Measurements from ENCODE around the gene DNAH11. TPM values are rescaled to one million over a fixed set of nuclear protein-coding genes. Genes with fewer than 3 reads are reported as not detected.

Gene DNAH11
- total and polyA plus RNA-seq, 3 donors from 2014 or later: 4.9 to 19.3 (median 14.2) TPM

- DNase-seq: no peak
- WGBS, 2 donors: 19 to 32% methylated on average over 5 of the region's 5 CpGs
- no peaks in the 10 kb centered on the region for H3K36me3 ChIP-seq (ENCODE audit: low read depth, missing control alignments)
- H3K27me3 ChIP-seq: no peaks in the 10 kb centered on the region
- H3K27ac ChIP-seq: no peak overlapping the region
- intact Hi-C loops (cut with DNase I; ENCODE audit: low total_unique reads): no loop called here
- TF ChIP-seq POLR2A (IDR thresholded peaks at IDR 0.05) (no peak), CTCF (IDR thresholded peaks at IDR 0.05) (no peak)
- no peaks in the 10 kb centered on the region for H3K9me3 ChIP-seq
- H3K4me3 ChIP-seq: no peak overlapping the region
- H3K4me1 ChIP-seq: no peaks in the 10 kb centered on the region
These were observed 229.2 kb downstream of the DNAH11 start for GRCh38 chr7:21771906-21772610.

DNA sequence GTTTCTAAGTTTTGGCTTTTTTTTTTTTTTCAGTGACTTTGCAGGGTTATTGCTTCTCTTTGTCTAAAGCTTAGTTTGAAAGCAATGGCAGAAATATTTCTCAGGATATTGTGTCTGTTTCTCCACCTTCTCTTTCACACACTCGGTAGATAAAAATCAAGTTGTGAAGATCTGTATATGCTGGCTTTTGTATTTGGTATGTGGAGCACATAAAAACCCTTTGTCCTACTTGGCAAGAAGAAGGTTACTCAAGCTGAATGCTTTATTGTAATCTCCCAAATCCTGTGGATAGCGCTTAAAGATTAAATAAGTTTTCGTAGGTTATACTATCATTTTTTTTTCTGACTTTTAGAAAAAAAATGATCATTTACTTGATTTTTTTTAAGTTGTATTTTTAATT lies 230.5 kb downstream of the DNAH11 start:
- H3K4me1 ChIP-seq: no peaks in the 10 kb centered on the region
- TF ChIP-seq POLR2A (IDR thresholded peaks at IDR 0.05) (no peak), CTCF (IDR thresholded peaks at IDR 0.05) (no peak)
- H3K36me3 ChIP-seq (ENCODE audit: low read depth, missing control alignments): no peaks in the 10 kb centered on the region
- intact Hi-C loops (cut with DNase I; ENCODE audit: low total_unique reads): no loop called here
- no peak for DNase-seq
- no peak overlapping the region for H3K27ac ChIP-seq
- WGBS, 2 donors: 74 to 81% methylated on average over 3 of the region's 3 CpGs
- no peak overlapping the region for H3K4me3 ChIP-seq
- no peaks in the 10 kb centered on the region for H3K9me3 ChIP-seq
- no peaks in the 10 kb centered on the region for H3K27me3 ChIP-seq

- no peak for TF ChIP-seq POLR2A (IDR thresholded peaks at IDR 0.05)
- no peak for TF ChIP-seq CTCF (IDR thresholded peaks at IDR 0.05)
- DNase-seq: no peak
- Histone ChIP-seq H3K9me3 (no peaks in the 10 kb centered on the region), H3K36me3 (ENCODE audit: low read depth, missing control alignments) (no peaks in the 10 kb centered on the region), H3K4me1 (no peaks in the 10 kb centered on the region), H3K27me3 (no peaks in the 10 kb centered on the region), H3K27ac (no peak overlapping the region), H3K4me3 (no peak overlapping the region)
- WGBS, 2 donors: 83 to 90% methylated on average over 2 of the region's 2 CpGs
- intact Hi-C loops (cut with DNase I; ENCODE audit: low total_unique reads): no loop called here
These were observed 235.1 kb downstream of the DNAH11 start for GRCh38 chr7:21777921-21778320.

DNA sequence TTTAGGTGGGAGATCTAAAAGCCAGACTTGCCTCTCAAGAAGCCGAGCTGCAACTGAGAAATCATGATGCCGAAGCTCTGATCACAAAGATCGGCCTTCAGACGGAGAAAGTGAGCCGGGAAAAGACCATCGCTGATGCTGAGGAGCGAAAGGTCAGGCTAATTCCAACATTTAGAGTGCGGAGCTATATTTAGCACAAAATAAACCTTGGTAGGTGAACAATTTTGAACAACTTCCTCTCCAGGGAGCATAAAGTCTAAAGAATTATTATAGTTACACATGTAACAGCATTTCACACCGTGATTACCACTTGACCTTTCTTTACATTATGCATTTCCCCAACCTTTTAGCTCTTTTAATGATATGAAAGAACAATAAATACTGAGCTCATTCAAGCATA lies 236.1 kb downstream of the DNAH11 start:
- intact Hi-C loops (cut with DNase I; ENCODE audit: low total_unique reads): no loop called here
- Histone ChIP-seq H3K27ac (no peak overlapping the region), H3K27me3 (no peaks in the 10 kb centered on the region), H3K36me3 (ENCODE audit: low read depth, missing control alignments) (no peaks in the 10 kb centered on the region), H3K4me1 (no peaks in the 10 kb centered on the region), H3K9me3 (no peaks in the 10 kb centered on the region), H3K4me3 (no peak overlapping the region)
- WGBS, 2 donors: 78 to 89% methylated on average over 9 of the region's 9 CpGs
- TF ChIP-seq POLR2A (IDR thresholded peaks at IDR 0.05): no peak
- no peak for TF ChIP-seq CTCF (IDR thresholded peaks at IDR 0.05)
- DNase-seq: no peak

GRCh38 chr7:21782996-21783395 lies 240.2 kb downstream of the DNAH11 start:
- intact Hi-C loops (cut with DNase I; ENCODE audit: low total_unique reads): no loop called here
- Histone ChIP-seq H3K27me3 (no peaks in the 10 kb centered on the region), H3K27ac (no peak overlapping the region), H3K4me1 (no peaks in the 10 kb centered on the region), H3K36me3 (ENCODE audit: low read depth, missing control alignments) (no peaks in the 10 kb centered on the region), H3K9me3 (no peaks in the 10 kb centered on the region), H3K4me3 (no peak overlapping the region)
- no peak for DNase-seq
- no peak for TF ChIP-seq CTCF (IDR thresholded peaks at IDR 0.05)
- no peak for TF ChIP-seq POLR2A (IDR thresholded peaks at IDR 0.05)
- WGBS, 2 donors: 79 to 87% methylated on average over 2 of the region's 2 CpGs

Measured in testis (tissue), 3 donors.